Measurements from ENCODE around the gene KRT78.
"Not testable (repeated sequence)": the region's sequence is repeated elsewhere in the genome, so short reads cannot be mapped to it uniquely, and the experiment has no call there.

Gene KRT78

DNA sequence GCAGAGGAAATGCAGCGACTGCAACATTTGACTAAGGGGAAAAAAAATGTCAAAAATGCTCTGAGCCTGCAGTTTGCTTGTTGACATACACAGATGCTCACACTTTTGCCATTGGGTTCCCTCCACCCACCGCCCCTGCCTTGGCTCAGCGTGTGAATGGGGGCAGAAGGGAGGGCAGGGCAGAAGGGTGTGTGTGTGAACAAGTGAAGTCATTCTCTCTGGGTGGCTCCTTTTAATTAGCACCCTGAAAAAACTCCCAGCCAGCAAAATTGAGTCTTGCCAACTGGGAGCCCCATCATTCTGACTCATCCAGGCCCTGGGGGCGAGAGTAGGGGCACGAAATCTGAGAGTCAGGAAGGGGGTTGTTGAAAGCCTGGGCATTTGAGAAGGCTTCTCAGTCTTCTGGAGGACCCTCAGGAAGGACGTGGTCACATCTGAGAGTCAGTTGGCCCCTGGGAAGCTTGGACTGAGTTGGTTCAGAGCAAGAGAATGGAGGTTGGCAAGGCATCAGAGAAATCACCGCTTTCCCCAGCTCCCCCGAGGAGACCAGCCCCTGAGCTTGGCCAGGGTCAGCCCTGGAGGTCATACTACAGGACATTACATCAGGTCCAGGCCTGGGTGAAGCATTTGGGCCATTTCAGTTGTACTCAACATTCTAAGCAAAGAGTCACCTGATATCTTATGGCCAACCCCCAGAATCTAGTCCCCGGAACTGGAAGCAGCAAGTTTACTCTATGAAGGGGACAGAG, 22.7 kb upstream of the KRT78 start:
- no peak for DNase-seq (ENCODE audit: low read depth)

DNA sequence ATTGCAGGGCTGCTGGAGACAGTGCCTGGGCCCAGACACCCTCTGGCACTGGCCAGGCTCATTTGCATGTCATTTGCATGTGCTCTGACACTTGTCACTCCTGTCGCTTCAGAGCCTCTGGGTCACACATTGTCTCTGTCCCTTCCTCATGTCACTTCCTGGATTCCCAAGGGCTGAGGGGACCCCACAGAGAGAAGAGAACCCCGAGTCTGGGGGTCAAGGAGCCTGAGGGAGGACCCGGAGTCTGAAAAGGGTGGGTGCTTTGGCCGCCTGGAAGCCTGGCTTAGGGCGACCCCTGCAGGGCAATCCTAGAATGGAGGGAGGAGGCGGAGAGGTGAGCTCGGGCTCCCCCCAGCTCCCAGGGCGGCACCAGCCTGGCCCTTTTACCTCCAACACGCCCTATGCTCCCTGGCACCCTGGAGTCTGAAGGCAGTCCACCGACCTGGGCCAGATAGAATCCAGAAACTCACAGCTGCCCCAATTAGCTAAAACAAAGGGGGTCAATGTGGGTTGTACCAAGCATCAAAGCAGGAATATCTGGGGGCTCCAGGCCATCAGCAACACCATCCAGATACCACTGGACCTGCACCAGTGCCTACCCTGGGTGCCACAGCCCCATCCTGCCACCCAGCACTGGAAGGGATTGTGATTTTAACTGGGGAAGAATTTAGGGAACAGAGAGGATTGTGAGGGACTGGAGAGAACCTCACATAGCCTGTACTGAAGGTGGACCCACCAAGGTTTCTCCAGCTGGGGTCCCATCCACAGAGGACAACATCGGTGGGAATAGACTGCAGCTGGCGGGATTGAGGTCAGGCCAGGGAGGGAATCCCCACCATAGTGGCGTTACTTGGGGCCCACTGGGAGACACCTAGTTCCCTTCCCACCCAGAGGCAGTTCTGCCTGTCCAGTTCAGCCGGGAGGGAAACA, 21.8 kb upstream of the KRT78 start:
- no peak for DNase-seq (ENCODE audit: low read depth)

DNA sequence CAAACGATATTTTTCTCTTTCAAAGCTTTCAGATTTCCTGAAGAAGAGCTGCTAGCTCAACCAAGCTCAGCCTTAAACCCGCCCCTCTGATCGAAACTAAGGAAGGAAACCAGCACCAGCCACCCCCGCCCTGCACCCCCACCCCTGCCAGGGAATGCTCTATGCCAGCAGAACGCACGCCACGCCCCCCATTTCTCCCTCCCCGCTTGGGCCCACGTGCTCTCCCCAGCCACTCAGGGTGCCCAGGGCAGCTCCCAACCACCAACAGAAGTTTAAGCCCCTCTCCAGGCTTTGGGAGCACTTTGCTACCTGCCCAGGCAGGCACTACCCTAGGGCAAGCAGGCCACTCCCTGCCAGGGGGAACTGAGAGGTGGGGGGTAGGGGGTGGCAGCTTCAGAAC, 18.8 kb upstream of the KRT78 start:
- DNase-seq (ENCODE audit: low read depth), result no peak

DNA sequence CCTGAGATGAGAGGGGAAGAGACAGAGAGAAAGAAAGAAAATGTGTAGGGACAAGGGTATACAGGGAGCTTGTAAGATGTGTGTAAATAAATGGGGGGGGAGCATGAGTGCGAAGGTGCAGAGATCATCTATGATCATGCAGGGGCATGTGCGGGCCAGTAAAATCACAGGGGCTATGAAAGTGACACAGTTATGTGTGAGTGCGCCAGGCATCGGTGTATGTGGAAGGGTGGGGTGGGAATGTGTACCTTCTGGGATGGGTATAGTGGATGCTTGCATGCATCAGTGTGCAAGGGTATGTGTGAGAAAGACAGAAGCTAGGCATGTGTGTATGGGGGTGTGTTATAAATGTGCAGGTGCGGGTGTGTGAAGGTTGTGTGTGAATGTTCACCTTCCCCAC, 18.4 kb upstream of the KRT78 start:
- no peak for DNase-seq (ENCODE audit: low read depth)

DNA sequence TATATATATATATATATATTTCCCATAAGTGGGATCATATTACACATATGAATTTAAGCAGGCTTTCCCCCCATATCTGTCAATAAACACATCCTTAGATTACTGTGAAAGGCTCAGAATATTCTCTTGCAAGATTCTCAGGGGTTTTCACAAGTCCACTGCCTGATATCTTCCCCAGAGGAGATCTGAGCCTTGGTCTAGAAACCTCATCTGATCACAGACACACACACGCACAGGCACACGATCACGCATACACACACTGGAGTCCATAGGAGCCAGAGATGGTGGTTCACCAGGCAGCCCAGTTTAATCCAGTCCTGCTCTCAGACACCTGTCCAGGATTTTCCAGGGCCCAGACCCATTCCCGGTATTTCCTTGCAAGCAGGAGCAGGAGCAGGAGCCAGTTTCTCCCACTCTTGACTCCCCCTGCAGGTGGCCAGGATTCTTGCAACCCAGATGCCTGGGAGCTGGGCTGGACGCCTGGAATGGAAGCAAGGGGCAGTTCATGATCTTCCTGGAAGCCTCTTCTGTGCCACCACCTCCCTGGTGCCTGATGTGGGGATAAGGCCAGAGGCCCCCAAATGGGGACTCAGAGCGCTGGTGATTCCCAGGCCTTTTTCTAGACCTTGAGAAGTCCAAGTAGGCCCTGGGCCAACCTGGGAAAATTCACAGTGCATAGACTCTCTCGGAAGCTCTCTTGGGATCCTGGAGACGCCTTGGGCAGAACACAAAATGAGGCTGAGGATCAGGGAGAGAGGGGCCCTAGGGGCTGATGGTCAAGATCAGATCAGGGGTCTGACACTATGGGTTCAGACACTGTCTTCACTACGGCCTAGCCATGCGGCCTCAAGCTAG, 16.5 kb upstream of the KRT78 start:
- DNase-seq (ENCODE audit: low read depth), result no peak

DNA sequence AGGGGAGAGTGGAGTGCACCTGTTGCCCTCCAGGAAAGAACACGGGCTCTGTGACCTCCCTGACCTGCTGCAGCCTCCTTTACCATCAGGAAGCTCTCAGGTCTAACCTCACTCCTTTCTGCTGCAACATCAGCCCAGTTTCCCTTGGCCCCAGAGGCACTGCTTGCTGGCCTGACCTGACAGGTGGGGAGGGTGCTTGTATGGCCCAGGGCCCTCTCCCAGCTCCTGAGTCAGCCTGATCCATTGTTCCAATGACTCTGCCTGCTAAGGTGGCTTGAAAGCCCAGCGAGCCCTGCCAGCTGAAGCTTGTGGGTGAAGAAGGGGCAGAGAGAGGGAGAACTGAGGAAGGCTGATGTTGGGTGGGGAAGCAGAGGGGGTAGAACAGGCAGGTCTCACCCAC, 13.2 kb upstream of the KRT78 start:
- no peak for DNase-seq (ENCODE audit: low read depth)

DNA sequence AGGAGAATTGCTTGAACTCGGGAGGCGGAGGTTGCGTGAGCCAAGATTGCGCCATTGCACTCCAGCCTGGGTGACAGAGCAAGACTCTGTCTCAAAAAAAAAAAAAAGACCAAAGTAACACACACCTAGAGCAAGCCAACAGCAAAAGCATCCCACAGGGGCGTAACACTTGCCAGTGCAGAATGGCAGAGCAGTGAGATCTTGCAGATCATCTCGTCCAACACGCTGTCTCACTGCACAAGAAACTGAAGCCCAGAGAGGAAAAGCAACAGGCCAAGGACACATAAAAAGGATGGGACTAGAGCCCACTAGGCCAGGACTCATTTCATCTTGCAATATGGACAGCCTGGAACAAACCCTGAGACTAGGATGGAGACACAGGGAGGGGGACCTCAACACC, 12.7 kb upstream of the KRT78 start:
- DNase-seq (ENCODE audit: low read depth), result no peak

DNA sequence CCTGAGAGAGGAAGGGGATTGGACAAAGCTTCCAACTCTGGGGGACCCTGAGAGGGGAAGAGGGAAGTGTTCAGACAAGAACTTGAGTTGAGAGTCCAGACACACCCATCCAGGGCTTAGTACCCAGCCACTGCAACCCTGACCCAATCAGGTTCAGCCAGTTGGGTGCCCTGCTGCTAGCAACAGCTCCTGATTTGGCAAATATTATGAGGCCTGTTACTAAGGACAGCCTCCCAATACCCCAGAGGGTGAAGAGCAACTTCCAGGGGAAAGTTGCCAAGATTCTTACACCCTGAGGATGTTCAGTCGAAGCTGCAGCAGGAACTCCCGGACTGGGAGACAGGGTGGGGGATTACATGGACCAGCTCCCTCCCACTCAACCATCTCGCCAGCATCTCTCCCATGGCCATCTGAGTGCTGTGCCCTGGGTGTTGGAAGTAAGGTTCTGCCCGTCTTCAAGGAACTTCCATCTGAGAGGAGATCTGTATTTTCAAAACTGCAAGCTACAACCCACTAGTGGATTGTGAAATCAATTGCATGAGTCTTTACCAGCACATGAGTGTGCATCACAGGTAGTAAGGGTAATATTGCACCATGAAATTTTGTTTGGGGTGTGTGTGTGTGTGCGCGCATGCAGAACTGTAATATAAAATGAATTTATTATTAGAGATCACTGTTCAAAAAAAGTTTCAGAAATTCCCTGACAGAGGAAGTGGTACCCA, 11.5 kb upstream of the KRT78 start:
- no peak for DNase-seq (ENCODE audit: low read depth)

DNA sequence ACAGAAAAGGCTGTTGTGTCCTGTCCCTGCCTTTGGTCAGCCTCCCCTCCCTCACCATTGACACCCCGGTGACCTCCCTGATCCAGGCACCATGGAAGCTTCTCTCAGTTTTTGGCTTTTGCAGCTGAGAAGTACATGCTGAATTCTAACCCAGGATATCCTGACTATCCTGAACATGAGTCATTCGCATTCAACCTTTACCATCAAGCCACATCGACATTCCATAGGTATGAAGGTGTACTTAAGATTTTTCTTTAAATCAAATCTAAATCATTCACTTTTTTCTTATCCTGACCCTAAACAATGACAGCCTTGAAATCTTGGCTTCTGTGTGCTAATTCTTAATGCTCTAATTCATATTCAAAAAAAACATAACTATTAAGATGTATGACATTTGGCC, 8.7 kb upstream of the KRT78 start:
- no peak for DNase-seq (ENCODE audit: low read depth)

DNA sequence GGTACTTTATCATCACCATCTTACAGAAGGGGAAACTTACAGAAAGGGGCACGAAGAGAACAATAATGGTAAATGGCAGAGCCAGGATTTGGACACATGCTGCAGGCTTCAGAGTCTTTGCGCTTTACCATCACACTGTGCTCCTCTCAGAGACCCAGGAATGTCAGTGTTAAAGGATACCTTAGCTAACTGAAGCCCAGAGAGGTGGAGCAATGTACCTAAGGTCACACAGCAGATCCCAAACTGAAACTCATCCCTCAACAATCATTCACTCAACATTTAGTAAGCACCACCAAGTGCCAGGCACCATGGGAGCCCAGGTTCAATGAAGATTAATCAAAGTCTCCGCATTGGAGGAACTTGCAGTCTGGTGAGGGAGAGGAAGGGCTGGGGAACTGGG, 8.0 kb upstream of the KRT78 start:
- DNase-seq (ENCODE audit: low read depth), result no peak

DNA sequence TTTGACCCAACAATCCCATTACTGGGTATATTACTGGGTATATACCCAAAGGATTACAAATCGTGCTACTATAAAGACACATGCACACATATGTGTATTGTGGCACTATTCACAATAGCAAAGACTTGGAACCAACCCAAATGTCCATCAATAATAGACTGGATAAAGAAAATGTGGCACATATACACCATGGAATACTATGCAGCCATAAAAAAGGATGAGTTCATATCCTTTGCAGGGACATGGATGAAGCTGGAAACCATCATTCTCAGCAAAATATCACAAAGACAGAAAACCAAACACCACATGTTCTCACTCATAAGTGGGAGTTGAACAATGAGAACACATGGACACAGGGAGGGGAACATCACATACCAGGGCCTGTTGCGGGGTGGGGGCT, 7.3 kb upstream of the KRT78 start:
- not testable (repeated sequence) for DNase-seq (ENCODE audit: low read depth)

DNA sequence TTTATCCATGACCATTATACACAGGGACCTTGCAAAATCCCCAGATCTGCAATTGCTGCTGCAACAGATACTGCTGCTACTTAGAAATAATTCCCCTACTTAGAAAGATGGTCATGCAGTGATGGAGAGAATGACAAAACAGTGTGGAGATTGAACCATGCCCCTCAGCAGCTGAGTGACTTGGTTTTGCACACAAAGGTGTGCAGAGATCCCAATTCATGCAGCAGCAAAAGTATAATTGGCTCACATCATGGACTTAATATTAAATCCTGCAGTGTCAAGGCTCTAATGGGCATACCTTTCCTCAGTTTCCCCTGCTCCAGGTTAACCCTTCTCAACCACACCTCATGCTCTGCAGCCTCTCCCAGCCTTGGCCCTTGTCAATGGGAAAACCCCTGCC, 3.0 kb upstream of the KRT78 start:
- DNase-seq (ENCODE audit: low read depth), result no peak

DNA sequence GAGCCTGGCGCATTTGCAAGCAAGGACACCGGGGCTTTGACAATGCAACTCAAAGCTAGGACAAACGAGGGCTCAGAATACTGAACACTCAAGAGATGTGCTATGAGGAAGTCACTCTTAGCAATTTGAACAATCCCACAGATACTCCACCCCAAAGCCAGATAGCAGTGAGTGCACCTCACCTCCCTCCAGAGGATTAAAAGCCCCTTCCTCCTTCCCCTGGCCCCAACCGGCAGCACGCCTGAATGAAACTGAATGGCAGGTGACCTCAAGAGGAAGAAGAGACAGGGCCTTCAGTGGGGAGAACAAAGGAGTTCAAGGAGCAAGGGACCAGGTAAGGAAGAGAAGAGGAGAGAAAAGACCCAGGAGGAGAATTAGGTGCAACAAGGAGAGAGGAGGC, 1.9 kb upstream of the KRT78 start:
- no peak for DNase-seq (ENCODE audit: low read depth)

DNA sequence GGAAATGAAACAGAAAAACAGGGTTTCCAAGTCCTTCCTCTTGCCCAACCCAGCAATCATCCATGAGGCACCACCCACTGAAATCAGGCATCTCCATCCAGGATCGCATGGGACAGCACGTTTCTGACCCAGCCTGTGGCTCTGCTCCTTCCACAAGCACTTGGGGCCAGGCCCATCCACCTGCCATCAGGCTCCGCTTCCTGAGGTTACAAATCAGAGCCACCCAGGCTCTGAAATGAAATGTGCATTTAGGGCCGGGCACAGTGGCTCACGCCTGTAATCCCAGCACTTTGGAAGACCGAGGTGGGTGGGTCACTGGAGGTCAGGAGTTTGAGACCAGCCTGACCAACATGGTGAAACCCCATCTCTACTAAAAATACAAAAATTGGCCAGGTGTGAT, 717 bp upstream of the KRT78 start:
- no peak for DNase-seq (ENCODE audit: low read depth)

DNA sequence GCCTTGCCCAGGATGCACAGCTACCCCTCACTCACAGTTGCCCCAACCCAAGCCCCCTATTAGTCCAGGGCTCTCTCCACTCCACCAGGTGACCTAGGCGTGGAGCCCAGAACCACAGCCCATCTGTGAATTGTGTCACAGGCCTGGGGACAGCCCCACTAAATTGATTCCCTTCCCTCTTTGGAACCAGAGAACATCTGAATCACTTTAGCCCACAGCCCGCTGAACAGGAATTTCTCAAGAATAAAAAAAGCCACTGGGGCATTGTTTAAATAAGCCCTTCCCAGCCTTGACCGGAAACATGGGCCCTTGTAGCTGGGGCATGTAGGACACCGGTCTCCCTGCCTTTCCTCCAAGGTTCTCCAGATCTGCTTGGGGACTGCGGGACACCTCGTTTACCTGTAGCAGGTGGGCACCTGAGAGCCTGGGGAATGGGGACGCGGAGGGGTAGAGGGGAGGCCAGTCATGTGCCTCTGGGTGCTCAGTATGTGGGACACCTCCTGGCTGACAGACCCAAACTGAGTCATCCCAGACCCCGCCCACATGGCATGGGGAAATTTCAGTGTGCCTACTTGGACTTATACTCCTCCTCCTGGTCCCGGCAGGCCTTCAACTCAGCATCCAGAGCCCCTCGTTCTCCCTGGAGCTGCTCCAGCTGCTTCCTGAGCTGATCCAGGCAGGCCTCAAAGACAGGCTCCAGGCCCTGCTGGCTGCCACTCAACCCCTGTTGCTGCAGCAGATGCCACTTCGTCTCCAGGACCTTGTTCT, 1.3 kb downstream of the KRT78 start:
- DNase-seq (ENCODE audit: low read depth), result no peak

DNA sequence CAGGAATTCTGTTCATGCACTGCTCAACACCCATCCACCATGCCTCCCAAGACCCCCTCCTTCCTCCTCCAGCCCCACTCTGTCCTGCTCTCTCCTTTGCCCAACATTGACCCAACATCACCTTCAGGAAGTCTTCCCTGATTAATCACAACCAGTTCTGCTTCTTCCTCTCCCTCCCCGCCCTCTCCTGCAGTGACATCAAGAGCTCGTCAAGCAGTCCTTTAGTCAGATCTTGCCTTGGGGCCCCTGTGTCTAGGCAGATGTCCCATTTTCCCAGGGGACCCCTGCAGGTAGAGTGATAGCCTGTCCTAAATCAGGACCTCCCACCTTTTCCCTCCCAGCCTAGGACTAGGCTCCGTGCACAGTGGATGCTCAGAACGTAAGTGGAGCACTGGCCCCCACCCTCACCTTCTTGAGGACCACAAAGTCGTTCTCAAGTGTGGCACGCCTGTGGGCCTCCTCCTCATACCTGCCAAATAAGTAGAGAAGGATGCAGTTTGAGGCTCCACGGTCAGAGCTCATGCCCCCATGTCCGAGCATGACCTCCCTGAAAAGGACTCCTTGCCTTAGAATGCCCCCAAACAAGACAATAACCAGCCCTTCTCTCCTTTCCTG, 2.3 kb downstream of the KRT78 start:
- no peak for DNase-seq (ENCODE audit: low read depth)

DNA sequence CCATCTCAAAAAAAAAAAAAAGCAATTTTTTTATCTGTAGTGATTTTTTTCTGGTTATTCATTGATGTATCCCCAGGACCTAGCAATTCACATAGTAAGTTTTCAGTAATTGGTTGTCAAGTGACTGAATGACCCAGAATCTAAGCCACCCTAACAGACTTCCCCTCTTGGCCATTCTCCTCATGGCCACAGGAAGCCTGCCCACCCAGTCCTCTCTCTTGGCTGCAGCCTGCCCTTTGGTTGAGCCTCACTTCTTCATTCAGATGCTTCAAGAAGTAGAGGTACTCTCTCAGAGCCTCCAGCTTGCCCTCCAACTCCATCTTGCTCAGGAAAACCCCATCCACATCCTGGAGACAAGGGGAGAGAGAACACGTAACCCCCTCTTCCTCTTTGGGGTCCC, 2.8 kb downstream of the KRT78 start:
- DNase-seq (ENCODE audit: low read depth), result no peak

DNA sequence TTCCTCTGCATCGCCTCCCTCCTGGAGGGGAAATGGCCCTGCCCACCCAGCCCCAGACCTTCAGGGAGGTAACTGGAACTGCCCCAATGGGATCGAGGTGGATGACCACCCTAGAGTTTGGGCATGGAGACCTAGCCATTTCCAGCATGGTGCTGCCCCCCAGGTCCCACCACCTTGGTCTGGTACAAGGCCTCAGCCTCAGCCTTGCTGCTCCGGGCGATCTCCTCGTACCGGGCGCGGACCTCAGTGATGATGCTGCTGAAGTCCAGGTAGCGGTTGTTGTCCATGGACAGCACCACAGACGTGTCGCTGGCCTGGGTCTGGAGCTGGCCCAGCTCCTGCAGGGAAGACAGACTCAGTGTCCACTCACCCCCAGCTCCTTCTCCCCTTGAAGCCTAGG, 4.4 kb downstream of the KRT78 start:
- DNase-seq (ENCODE audit: low read depth), result no peak

DNA sequence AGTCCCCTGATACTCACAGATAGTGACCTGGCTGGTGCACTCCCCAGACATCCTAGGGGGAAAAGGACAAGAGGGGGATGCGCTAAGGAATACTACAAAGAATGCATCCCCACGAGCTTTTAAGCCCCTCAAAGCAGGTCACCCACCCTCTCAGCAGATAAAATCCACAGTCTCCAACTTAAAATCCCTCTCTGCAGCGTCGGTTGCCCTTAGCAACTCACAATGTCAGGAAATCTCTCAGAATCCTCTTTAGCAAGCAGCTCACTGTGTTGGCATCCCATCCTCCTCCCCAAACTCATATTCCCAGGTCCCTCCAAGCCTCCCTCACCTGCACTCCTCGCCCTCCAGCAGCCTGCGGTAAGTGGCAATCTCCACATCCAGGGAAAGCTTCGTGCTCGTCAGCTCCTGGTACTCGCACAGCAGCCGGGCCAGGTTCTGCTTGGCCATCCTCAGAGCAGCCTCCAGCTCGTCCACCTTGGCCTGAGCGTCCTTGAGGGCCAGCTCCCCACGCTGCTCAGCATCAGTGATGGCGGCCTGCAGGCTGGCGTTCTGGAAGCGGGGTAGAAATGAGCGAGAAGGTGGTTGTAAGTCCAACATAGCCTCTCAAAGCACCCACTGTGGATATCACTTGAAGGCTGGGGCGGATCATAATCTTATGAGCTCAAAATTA, 9.2 kb downstream of the KRT78 start:
- DNase-seq (ENCODE audit: low read depth), result no peak

All from T-helper 22 cell (primary cell).